Measurements from ENCODE around the gene TMEM18. TPM values are rescaled to one million over a fixed set of nuclear protein-coding genes. Genes with fewer than 3 reads are reported as not detected.

Gene TMEM18
- total and polyA plus RNA-seq, 4 donors = 19.5 to 36.0 (median 21.4) TPM

GRCh38 chr2:689877-690510 is 12.8 kb upstream of the TMEM18 start:
- Histone ChIP-seq H3K9ac (ENCODE audit: insufficient read depth in 1 of 2, low read length in 2 of 2) (no peak overlapping the region), H3K4me3 (no peak overlapping the region), H3K36me3 (ENCODE audit: control insufficient read depth in 4 of 4, insufficient read depth in 4 of 4, low read length in 4 of 4) (no peaks in the 10 kb centered on the region), H3K4me1 (ENCODE audit: control insufficient read depth in 5 of 5, insufficient read depth in 5 of 5, low read length in 5 of 5) (peaks cover 0 to 42% (median 7%) of the 10 kb centered on the region in 5 donors), H3K9me3 (ENCODE audit: control insufficient read depth in 4 of 4, insufficient read depth in 3 of 4, low read length in 3 of 4) (peaks cover 0 to 6% (median 3%) of the 10 kb centered on the region in 4 donors), H3K27me3 (ENCODE audit: control insufficient read depth in 3 of 3, insufficient read depth in 3 of 3, low read length in 2 of 3) (no peaks in the 10 kb centered on the region), H3K27ac (ENCODE audit: low read depth in 1 of 2, low read length in 1 of 2) (no peak overlapping the region)
- DNase-seq (no peak), ATAC-seq (ENCODE audit: insufficient read depth, low FRiP score) (no peak)
- 77 to 85% methylated on average over 19 of the region's 19 CpGs for WGBS, 2 donors
- no peak for TF ChIP-seq CTCF (IDR thresholded peaks at IDR 0.05; ENCODE audit: control extremely low read depth, extremely low read depth)

GRCh38 chr2:689237-689636 is 12.0 kb upstream of the TMEM18 start:
- no peak overlapping the region for H3K27ac ChIP-seq (ENCODE audit: low read depth in 1 of 2, low read length in 1 of 2)
- no peak for TF ChIP-seq CTCF (IDR thresholded peaks at IDR 0.05; ENCODE audit: control extremely low read depth, extremely low read depth)
- DNase-seq = no peak
- no peak for ATAC-seq (ENCODE audit: insufficient read depth, low FRiP score)
- no peak overlapping the region for H3K9ac ChIP-seq (ENCODE audit: insufficient read depth in 1 of 2, low read length in 2 of 2)
- H3K27me3 ChIP-seq (ENCODE audit: control insufficient read depth in 3 of 3, insufficient read depth in 3 of 3, low read length in 2 of 3) = no peaks in the 10 kb centered on the region
- WGBS, 2 donors = 70 to 81% methylated on average over 5 of the region's 5 CpGs
- no peaks in the 10 kb centered on the region for H3K36me3 ChIP-seq (ENCODE audit: control insufficient read depth in 4 of 4, insufficient read depth in 4 of 4, low read length in 4 of 4)
- peaks cover 0 to 9% (median 4%) of the 10 kb centered on the region in 4 donors for H3K9me3 ChIP-seq (ENCODE audit: control insufficient read depth in 4 of 4, insufficient read depth in 3 of 4, low read length in 3 of 4)
- H3K4me3 ChIP-seq = no peak overlapping the region
- peaks cover 0 to 34% (median 7%) of the 10 kb centered on the region in 5 donors for H3K4me1 ChIP-seq (ENCODE audit: control insufficient read depth in 5 of 5, insufficient read depth in 5 of 5, low read length in 5 of 5)

- DNase-seq = no peak
- no peak for ATAC-seq (ENCODE audit: insufficient read depth, low FRiP score)
- no peak overlapping the region for H3K4me3 ChIP-seq
- peaks cover 0 to 9% (median 4%) of the 10 kb centered on the region in 4 donors for H3K9me3 ChIP-seq (ENCODE audit: control insufficient read depth in 4 of 4, insufficient read depth in 3 of 4, low read length in 3 of 4)
- no peaks in the 10 kb centered on the region for H3K36me3 ChIP-seq (ENCODE audit: control insufficient read depth in 4 of 4, insufficient read depth in 4 of 4, low read length in 4 of 4)
- H3K4me1 ChIP-seq (ENCODE audit: control insufficient read depth in 5 of 5, insufficient read depth in 5 of 5, low read length in 5 of 5) = peaks cover 0 to 28% (median 2%) of the 10 kb centered on the region in 5 donors
- no peak overlapping the region for H3K9ac ChIP-seq (ENCODE audit: insufficient read depth in 1 of 2, low read length in 2 of 2)
- H3K27ac ChIP-seq (ENCODE audit: low read depth in 1 of 2, low read length in 1 of 2) = no peak overlapping the region
- no peaks in the 10 kb centered on the region for H3K27me3 ChIP-seq (ENCODE audit: control insufficient read depth in 3 of 3, insufficient read depth in 3 of 3, low read length in 2 of 3)
- WGBS, 2 donors = 72 to 78% methylated on average over 7 of the region's 7 CpGs
- TF ChIP-seq CTCF (IDR thresholded peaks at IDR 0.05; ENCODE audit: control extremely low read depth, extremely low read depth) = no peak
These were observed 11.4 kb upstream of the TMEM18 start for GRCh38 chr2:688504-689076.

Data from lung (tissue), 12 donors.